ENCODE measurements around the gene TOGARAM2. TPM values are rescaled to one million over a fixed set of nuclear protein-coding genes. Genes with fewer than 3 reads are reported as not detected.

The TOGARAM2 gene
- total RNA-seq, 1 experiment from 2014 or later: 0.76 TPM

DNA sequence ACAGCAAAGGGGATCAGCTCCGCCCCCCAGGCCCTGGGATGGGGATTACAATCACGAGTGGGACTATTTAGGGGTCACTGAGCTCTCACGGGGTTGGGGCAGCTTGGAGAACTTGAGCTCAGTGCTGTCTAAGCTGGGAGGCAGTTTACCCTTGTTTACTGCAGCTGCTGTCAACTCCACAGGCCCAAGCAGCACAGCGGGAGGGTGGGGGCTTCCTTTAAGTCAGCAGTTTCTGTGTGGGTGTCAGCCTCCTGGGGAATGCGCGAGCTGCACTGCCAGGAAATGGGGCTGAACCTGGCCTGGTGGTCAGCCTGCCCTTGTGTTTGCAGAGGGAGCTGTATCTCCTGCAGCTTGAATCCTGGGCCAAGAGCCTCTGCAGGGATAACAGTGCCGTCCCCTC lies 29.8 kb downstream of the TOGARAM2 start:
- ChIA-PET CTCF (no interaction called here), POLR2A (no interaction called here)
- no peak for ATAC-seq

More for the DNA sequence above, 29.8 kb downstream of the TOGARAM2 start:
- H3K4me1 ChIP-seq (ENCODE audit: control insufficient read depth in 1 of 2, insufficient read depth in 2 of 2, low read length in 2 of 2): no peaks in the 10 kb centered on the region
- intact Hi-C loops (cut with micrococcal nuclease): no loop called here
- H3K79me2 ChIP-seq (ENCODE audit: insufficient read depth, low read length): no peaks in the 10 kb centered on the region
- no peaks in the 10 kb centered on the region for H4K20me1 ChIP-seq (ENCODE audit: insufficient read depth)
- DNase-seq (ENCODE audit: low read depth, low spot score): no peak
- H2AFZ ChIP-seq (ENCODE audit: low read depth, low read length, poor library complexity, severe bottlenecking): no peak overlapping the region
- H3K4me3 ChIP-seq (replicated peaks in 1 of 2; ENCODE audit: low read depth in 1 of 2, low read length in 2 of 2): no peak overlapping the region
- H3K36me3 ChIP-seq (ENCODE audit: control insufficient read depth in 1 of 2, insufficient read depth in 2 of 2, low read length in 2 of 2): no peaks in the 10 kb centered on the region
- TF ChIP-seq EZH2phosphoT487 (IDR thresholded peaks at IDR 0.05; ENCODE audit: borderline replicate concordance): no peak
- TF ChIP-seq SRF (IDR thresholded peaks at IDR 0.05; ENCODE audit: low read depth): no peak
- TF ChIP-seq EZH2 (IDR thresholded peaks at IDR 0.05): no peak
- TF ChIP-seq, protein P1, sequence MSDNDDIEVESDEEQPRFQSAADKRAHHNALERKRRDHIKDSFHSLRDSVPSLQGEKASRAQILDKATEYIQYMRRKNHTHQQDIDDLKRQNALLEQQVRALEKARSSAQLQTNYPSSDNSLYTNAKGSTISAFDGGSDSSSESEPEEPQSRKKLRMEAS (IDR thresholded peaks at IDR 0.05): no peak
- TF ChIP-seq CBX3 (IDR thresholded peaks at IDR 0.05; ENCODE audit: low read depth): no peak
- TF ChIP-seq CEBPB (IDR thresholded peaks at IDR 0.05; ENCODE audit: low read depth): no peak
- no peak for TF ChIP-seq EGR1 (IDR thresholded peaks at IDR 0.05; ENCODE audit: low read depth)
- TF ChIP-seq, protein P2, sequence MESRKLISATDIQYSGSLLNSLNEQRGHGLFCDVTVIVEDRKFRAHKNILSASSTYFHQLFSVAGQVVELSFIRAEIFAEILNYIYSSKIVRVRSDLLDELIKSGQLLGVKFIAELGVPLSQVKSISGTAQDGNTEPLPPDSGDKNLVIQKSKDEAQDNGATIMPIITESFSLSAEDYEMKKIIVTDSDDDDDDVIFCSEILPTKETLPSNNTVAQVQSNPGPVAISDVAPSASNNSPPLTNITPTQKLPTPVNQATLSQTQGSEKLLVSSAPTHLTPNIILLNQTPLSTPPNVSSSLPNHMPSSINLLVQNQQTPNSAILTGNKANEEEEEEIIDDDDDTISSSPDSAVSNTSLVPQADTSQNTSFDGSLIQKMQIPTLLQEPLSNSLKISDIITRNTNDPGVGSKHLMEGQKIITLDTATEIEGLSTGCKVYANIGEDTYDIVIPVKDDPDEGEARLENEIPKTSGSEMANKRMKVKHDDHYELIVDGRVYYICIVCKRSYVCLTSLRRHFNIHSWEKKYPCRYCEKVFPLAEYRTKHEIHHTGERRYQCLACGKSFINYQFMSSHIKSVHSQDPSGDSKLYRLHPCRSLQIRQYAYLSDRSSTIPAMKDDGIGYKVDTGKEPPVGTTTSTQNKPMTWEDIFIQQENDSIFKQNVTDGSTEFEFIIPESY (IDR thresholded peaks at IDR 0.05; ENCODE audit: extremely low read depth, insufficient replicate concordance, low read length): no peak
- no peak for TF ChIP-seq RAD21 (IDR thresholded peaks at IDR 0.05; ENCODE audit: low read depth)
- TF ChIP-seq, protein P3, sequence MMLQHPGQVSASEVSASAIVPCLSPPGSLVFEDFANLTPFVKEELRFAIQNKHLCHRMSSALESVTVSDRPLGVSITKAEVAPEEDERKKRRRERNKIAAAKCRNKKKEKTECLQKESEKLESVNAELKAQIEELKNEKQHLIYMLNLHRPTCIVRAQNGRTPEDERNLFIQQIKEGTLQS (IDR thresholded peaks at IDR 0.05): no peak
- no peak for TF ChIP-seq SP1 (IDR thresholded peaks at IDR 0.05; ENCODE audit: low read depth)
- TF ChIP-seq, protein P4, sequence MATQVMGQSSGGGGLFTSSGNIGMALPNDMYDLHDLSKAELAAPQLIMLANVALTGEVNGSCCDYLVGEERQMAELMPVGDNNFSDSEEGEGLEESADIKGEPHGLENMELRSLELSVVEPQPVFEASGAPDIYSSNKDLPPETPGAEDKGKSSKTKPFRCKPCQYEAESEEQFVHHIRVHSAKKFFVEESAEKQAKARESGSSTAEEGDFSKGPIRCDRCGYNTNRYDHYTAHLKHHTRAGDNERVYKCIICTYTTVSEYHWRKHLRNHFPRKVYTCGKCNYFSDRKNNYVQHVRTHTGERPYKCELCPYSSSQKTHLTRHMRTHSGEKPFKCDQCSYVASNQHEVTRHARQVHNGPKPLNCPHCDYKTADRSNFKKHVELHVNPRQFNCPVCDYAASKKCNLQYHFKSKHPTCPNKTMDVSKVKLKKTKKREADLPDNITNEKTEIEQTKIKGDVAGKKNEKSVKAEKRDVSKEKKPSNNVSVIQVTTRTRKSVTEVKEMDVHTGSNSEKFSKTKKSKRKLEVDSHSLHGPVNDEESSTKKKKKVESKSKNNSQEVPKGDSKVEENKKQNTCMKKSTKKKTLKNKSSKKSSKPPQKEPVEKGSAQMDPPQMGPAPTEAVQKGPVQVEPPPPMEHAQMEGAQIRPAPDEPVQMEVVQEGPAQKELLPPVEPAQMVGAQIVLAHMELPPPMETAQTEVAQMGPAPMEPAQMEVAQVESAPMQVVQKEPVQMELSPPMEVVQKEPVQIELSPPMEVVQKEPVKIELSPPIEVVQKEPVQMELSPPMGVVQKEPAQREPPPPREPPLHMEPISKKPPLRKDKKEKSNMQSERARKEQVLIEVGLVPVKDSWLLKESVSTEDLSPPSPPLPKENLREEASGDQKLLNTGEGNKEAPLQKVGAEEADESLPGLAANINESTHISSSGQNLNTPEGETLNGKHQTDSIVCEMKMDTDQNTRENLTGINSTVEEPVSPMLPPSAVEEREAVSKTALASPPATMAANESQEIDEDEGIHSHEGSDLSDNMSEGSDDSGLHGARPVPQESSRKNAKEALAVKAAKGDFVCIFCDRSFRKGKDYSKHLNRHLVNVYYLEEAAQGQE (IDR thresholded peaks at IDR 0.05; ENCODE audit: low read depth): no peak
- TF ChIP-seq, protein P5, sequence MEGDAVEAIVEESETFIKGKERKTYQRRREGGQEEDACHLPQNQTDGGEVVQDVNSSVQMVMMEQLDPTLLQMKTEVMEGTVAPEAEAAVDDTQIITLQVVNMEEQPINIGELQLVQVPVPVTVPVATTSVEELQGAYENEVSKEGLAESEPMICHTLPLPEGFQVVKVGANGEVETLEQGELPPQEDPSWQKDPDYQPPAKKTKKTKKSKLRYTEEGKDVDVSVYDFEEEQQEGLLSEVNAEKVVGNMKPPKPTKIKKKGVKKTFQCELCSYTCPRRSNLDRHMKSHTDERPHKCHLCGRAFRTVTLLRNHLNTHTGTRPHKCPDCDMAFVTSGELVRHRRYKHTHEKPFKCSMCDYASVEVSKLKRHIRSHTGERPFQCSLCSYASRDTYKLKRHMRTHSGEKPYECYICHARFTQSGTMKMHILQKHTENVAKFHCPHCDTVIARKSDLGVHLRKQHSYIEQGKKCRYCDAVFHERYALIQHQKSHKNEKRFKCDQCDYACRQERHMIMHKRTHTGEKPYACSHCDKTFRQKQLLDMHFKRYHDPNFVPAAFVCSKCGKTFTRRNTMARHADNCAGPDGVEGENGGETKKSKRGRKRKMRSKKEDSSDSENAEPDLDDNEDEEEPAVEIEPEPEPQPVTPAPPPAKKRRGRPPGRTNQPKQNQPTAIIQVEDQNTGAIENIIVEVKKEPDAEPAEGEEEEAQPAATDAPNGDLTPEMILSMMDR (IDR thresholded peaks at IDR 0.05 in 2 of 3, conservative IDR thresholded peaks at IDR 0.05 in 1 of 3; ENCODE audit: borderline replicate concordance in 1 of 3, insufficient read depth in 1 of 3, low read depth in 2 of 3, low read length in 2 of 3): no peak
- TF ChIP-seq SIN3A (IDR thresholded peaks at IDR 0.05; ENCODE audit: low read depth): no peak
- no peak for TF ChIP-seq ZNF274 (IDR thresholded peaks at IDR 0.05; ENCODE audit: low read depth, low read length)
- no peak for TF ChIP-seq TCF7L2 (IDR thresholded peaks at IDR 0.05; ENCODE audit: borderline replicate concordance, extremely low read depth, insufficient read depth, insufficient read length)
- TF ChIP-seq POLR2AphosphoS5 (IDR thresholded peaks at IDR 0.05; ENCODE audit: low read depth, low read length): no peak
- no peak for TF ChIP-seq ELF1 (IDR thresholded peaks at IDR 0.05; ENCODE audit: borderline replicate concordance, low read depth)
- TF ChIP-seq POLR2A (IDR thresholded peaks at IDR 0.05; ENCODE audit: borderline replicate concordance, extremely low read depth, insufficient read depth, insufficient read length): no peak
- RAD21 ChIA-PET (ENCODE audit: low non-redundant PET in 1 of 2, low total read pairs in 2 of 2, uncharacterized antibody in 2 of 2, unreplicated experiment in 2 of 2): no interaction called here
- BruUV-seq (replicated peaks): no TSS peak
- H3K27me3 ChIP-seq (ENCODE audit: insufficient read depth, low read length): no peaks in the 10 kb centered on the region
- H3K27ac ChIP-seq (ENCODE audit: low read depth, low read length): no peak overlapping the region
- H3K4me2 ChIP-seq (ENCODE audit: low read length): no peak overlapping the region
- peaks cover 0 to under 1% of the 10 kb centered on the region in 2 experiments; a peak in 1 of 4 replicates for H3K9me3 ChIP-seq (ENCODE audit: control insufficient read depth in 1 of 2, insufficient read depth in 1 of 2, low read depth in 1 of 2, low read length in 2 of 2)
- no peak overlapping the region for H3K9ac ChIP-seq (ENCODE audit: low read length)
- no peaks in the 10 kb centered on the region for H3K9me2 ChIP-seq (ENCODE audit: insufficient read depth)
